ENCODE results near the gene ACSM2B.
"Not testable (repeated sequence)": the region's sequence is repeated elsewhere in the genome, so short reads cannot be mapped to it uniquely, and the experiment has no call there.

The ACSM2B gene

DNA sequence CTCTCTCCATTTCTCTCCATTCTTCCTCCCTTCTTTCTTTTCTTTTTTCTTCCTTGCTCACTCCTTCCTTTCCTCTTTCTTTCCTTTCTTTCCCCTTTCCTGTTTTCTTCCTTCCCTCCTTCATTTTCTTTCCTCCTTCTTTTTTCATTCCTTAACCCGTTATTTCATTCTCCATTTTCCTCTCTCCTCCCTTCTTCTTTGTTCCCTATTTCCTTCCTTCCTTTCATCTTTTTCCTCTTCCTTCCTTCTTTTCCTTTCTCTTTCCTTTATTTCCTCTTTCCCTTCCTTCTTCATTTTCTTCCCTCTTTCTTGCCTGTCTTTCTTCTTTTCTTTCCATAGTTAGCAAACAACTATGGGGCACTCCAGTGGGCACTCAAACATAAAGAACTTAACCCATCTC lies 16.6 kb upstream of the ACSM2B start:
- not testable (repeated sequence) for DNase-seq

DNA sequence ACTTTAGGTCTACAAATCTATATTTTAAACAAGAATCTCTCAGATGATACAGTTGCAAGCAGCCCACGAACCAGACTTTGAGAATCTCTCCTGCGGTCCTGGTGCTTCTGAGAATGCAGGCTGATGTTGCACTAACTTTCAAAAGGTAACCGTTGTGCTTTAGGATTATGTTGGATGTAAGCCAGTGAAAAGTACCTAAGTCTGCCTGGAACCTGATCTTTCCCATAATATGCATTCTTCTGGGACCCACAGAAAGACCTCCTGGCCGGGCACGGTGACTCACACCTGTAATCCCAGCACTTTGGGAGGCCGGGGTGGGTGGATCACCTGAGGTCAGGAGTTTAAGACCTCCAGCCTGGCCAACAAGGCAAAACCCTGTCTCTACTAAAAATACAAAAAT lies 13.3 kb upstream of the ACSM2B start:
- not testable (repeated sequence) for DNase-seq

DNA sequence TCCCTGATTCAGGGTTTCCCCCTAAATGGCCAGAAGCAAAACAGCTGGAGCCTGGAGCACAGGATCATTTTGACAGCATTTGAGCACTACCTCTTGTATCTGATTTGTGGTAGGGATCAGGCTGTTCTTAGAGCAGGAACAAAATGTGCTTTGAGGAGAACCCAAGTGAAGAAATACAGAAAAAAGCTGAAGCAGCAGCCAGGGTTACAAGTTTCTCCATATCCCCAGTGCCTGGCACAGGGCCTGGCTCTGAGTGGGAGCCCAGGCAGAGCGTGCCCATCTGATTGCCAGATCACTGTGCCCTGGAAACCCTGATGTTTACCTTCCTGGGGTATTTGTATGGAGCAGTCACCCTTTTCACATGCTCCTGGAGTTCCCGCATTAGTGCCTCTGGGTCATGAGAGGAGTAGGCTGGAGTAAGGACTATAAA lies 11.5 kb upstream of the ACSM2B start:
- not testable (repeated sequence) for DNase-seq

DNA sequence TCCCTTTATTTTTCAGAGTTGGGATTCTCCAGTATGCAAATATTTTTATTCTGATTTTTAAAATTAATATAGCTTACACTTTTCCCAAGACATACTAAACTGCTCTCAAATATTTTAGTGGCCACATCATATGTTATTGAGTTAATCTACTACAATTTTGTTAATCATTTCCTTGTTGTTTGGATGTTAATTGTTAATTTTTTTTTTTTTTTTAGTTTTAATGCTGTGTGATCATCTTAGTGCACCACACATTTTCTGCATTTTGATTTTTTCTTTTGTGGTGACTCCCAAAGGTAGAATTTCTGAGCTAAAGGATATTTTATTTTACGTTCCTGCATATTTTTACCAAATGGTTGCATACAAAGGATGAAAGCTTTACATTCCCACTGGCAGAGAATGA lies 10.5 kb upstream of the ACSM2B start:
- DNase-seq = not testable (repeated sequence)

DNA sequence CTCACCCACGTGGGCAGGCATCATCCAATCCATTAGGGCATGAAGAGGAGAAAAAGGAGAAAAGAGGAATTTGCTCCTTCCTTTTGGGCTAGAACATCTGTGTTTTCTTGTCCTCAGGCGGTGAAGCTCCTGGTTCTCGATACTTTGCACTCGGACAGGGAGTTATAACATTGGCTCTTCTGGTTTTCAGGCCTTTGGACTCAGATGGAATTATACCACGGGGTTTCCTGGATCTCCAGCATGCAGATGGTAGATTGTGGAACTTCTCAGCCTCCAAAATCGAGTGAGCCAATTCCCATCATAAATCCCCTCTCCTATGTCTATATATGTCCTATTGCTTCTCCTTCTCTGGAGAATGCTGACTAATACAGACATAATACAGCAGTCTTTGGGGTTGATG lies 9.9 kb upstream of the ACSM2B start:
- not testable (repeated sequence) for DNase-seq

DNA sequence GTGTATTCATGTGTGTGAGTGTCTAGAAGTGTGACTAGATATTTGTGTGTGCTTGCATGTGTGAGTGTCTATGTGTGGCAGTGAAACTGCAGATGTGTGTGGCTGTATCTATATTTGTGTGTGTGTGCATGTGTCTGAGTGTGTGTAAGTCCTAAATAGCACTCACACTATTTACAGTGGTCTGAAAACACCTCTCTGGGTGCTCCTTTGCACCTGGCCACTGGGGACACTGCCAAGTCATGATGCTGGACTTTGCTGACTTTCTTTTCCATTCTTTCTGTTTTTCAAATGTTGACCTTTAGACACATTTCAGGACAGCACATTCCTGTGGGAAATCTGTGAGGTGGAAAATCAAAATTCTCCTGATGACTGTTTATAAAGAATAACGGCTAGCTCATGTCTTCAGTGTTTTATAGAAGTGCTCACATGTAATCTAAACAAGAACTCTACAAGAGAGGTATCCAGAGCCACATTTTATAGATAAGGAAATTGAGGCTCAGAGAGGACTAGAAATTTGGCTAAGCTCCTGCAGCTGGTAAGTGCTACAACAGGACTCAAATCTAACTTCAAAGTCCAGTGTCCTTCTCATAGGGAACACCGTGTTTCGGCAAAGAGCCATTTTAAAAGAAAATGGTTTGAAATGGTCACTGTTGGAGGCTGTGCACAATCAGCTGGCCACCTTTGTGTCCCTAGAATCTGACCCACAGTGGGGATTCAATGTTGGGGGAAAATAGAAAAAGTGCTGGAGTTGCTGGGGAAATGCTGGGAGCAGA lies 4.5 kb upstream of the ACSM2B start:
- not testable (repeated sequence) for DNase-seq

DNA sequence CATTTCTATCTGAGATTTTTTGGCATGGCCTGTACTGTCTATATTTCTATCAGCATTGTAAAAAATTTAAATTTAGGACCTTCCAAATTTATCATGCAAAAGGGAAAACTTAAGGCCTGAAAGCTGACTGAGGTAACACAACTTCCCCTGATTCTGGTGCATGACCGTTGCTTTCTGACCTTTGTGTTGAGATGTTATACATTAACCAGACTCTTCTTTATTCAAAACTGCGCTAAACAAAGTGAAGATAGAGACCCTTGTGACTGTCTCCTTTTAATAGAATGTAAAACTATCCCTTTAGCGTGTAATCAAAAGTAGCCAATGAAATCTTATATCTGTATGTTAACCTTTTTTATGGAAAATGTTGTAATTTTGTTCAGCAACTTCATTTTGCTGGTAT lies 1.9 kb upstream of the ACSM2B start:
- DNase-seq = not testable (repeated sequence)

DNA sequence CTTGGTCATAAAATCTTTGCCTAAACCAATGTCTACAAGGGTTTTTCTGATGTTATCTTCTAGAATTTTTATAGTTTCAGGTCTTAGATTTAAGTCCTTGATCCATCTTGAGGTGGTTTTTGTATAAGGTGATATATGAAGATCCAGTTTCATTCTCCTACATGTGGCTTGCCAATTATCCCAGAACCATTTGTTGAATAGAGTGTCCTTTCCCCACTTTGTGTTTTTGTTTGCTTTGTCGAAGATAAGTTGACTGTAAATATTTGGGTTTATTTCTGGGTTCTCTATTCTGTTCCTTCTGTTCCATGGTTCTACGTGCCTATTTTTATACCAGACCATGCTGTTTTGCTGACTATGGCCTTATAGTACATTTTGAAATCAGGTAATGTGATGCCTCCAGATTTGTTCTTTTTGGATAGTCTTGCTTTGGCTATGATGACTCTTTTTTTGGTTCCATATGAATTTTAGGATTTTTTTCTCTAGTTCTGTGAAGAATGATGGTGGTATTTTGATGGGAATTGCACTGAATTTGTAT lies 7.0 kb downstream of the ACSM2B start:
- DNase-seq = not testable (repeated sequence)

DNA sequence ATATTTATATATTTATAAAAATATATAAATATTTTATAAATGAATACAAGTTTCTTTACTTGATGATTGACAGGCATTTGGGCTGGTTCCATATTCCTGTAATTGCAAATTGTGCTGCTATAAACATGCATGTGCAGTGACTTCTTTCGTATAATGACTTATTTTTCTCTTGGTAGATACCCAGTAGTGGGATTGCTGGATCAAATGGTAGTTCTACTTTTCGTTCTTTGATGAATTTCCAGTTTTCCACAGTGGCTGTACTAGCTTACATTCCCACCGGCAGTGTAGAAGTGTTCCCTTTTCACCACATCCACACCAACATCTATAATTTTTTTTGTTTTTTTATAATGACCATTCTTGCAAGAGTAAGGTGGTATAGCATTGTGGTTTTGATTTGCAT lies 7.8 kb downstream of the ACSM2B start:
- no peak for DNase-seq

DNA sequence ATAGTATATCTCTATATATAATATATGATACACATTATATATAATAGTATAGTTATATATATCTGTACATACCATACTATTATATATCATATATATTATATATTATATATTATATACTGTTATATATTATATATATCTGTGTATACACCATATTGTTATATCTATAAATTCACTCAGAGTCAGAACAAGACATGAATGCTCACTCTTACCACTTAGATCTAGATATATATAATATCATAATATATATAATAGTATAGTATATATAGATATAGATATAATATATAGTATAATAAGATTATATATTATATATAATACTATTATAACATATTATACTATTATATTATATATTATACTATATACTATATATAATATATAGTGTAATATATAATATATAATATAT lies 9.3 kb downstream of the ACSM2B start:
- no peak for DNase-seq

DNA sequence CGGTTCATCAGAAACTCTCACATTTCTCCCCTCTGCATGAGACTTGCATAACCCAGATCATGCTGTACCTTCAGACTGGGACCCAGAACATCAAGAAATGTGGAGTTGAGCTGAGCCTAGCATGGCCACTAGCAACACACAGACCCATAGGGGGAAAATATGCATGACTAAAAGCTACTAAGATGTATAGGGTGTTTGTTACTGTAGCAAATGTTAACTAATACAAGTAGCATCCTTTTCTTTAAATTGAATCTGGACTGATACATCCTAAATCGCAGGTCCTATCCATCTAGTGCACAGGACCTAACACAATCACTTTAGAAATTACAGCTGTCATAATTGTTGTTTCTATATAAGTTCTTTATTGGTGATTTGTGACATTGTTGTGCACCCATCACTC lies 10.8 kb downstream of the ACSM2B start:
- DNase-seq = not testable (repeated sequence)

DNA sequence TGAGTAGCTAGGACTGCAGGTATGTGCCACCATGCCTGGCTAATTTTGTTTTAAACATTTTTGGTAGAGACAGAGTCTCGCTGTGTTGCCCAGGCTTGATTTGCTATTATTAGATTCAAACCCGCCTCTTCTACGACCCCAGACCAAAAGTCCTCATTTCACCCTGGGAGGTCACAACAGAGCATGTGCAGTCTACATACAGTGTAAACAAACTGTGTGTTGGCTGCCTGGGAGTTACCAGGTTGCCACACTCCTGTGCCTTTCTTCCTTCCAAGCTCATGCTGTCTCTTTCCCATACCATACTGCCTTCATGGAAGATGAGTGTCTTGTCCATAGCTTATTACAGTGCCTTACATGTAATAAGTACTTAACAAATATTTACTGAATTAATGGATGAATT lies 11.9 kb downstream of the ACSM2B start:
- not testable (repeated sequence) for DNase-seq

DNA sequence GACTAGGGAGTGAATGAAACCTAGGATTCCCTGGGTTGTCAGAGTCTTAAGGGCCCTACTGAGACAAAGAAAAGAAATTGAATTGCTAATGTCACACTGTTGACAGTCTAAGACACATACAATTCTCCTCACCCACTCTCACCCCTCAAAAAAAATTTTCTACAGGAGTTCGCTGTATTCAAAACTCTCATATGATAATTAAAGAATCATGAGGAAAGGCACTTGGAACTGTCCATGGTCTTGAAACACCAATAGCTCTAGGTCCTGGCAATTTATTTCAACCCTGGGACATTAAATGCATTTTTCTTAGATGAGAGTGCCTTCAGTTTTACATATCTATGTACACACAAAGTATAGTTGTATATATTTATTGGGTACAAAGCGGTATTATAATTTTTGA lies 20.5 kb downstream of the ACSM2B start:
- DNase-seq = not testable (repeated sequence)

DNA sequence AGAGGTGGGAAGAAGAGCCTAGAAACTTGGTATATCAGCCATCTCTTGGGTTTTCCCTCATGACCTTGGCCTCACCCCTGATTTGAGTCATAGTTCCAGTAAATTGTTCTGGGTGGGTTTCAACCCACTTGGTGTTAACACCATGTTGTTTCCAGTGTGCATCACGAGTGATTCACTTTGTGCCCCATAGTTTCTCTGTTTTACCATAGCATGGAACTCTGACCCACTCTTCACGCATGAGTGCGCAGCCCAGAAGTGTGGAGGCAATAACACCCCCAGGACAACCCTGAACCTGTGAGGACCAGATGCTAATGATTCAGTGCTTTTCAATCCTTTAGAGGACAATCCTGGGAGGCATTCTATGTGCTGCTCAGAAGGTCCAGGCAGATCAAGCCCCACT lies 21.5 kb downstream of the ACSM2B start:
- DNase-seq = not testable (repeated sequence)

DNA sequence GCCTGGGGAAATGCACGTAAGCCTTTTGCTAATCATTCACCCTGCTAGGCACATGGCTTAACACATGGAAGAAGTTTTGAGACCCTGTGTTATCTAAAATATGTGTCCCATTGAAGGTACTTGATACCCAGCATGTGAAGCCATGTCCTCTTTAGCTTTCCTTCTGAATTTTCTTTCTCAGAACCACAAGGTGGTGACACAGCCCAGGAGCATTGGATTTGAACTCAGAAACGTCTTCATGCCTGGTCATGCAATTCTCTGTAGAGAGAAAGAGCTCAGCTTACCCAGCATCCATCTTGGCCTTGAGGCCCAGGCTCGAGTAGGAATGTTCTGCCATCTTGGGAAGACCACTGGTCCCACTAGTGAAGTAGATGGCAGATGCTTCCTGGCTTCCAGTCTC lies 22.7 kb downstream of the ACSM2B start:
- not testable (repeated sequence) for DNase-seq

DNA sequence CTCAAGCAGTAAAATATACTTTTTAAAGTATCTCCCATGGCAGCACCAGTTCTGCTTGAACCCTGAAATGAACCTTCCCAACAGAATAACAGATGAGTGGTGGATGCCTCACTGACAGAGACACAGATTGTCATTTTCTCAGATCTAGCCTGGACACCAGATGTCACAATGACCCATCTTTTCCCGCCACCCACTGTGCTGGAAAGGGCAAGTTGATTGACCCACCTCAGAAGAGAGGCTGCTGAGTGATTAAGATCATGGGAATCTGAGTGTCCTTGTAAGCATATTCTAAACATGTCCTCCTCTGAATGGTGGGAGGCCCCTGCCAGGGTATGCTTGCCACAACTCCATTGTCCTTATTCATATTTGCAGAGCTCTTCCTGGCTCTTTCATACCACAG lies 29.2 kb downstream of the ACSM2B start:
- DNase-seq = not testable (repeated sequence)

DNA sequence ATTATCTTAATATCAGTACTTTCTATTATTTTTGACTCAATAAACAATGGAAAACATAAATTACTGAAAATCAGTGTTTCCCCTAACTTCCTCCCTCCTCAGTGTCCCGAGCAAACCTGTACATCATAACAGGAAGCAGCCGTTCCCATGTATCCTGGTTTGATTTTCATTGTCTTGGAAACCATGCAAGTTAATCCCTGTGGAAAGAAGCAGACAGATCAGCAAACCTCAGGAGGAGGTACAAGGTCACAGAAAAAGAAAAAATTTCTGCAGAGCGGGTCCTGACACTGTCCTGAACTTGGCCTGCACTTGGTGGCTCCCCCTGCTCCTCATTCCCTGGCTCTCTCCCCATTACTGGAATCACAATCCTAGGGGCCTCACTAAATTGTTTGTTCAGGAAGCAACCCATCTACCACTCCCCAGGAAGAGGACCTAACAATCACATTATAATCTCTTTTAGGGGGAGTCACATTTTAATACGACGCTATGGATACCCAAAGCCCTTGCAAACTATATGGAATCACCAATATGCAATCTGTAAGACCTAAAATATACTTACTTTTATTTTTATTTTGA lies 29.8 kb downstream of the ACSM2B start:
- DNase-seq = not testable (repeated sequence)

DNA sequence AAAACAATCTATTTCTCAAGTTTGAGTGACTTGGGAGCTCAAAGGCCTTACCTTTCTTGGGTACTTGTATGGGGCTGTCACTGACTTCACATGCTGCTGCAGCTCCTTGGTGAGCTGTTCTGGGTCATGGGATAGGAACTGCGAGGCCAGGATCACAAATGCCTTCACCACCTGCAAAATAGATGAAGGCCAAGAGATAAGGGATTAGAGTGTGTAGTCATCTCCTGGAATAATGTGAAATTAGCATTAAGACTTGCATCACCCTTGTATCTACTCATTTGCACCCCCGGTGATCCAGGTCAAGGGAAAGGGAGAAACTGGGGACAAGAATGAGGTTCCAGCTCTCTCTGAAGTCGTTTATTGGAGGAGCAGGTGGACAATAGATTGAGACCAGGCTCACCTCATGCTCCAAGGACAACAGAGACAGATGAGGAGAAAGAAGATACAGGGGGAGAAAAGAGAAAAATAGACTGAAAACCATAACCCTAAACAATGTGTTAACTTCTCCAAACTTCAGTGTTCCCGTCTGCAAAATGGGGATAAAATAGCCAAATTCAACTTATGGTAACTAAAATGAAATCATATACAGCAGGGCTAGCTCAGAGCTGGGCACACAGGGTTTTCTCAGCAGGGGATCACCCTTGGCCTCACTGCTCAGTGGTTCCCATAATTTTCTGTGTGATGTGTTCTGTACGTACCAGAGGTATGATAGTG lies 35.4 kb downstream of the ACSM2B start:
- not testable (repeated sequence) for DNase-seq

DNA sequence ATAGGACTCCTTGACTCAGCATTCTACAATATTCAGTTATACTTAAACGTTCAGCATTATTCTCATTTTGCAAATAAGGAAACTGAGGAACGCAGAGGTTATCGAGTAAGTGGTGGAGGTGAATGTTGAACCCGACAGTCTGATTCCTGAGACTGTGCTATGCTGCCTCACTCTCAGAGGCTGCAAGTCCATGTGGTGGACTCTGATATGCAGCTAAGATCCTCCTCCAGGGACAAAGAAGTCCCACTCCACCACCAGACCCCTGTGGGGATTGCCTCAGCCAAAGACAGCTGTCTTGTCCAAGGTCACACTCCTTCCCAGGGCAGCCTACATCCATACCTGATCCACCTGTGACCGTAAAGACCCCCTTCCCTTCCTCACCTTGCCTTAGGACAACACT lies 37.5 kb downstream of the ACSM2B start:
- no peak for DNase-seq

DNA sequence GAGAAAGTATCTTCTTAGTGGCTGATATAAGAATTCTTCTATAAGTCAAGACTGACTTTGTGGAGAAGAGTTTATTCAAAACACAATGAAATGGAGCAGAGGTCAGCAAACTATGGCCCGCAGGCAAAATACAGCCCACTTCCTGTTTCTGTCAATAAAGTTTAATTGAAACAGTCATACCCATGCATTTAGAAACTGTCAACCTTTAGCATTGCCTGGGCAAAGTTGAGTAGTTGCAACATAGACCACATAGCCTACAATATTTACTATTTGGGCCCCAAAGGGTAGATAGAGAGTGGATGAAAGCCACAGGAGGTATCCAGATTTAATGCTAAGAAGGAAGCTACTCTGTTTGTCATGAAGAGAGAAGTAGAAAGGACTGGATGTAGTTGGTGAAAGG lies 38.0 kb downstream of the ACSM2B start:
- DNase-seq = no peak

DNA sequence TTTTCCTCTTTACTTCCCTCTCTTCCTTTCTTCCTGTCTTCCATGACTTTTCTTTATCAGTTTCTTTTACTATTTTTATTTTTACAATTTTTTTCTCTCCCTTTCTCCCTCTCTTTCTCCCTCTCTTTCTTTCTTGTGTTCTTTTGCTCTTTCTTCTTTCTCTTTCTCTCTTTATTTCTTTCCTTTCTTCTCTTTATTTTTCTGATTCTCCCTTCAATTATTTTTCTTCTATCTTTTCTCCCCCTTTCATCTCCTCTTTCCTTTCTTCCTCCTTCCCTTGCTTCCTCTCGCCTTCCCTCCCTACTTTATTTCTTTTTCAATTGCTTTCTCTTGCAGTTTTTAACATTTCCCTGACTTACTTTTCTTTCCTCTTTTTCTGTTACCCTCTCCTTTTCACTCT lies 39.5 kb downstream of the ACSM2B start:
- DNase-seq = not testable (repeated sequence)

DNA sequence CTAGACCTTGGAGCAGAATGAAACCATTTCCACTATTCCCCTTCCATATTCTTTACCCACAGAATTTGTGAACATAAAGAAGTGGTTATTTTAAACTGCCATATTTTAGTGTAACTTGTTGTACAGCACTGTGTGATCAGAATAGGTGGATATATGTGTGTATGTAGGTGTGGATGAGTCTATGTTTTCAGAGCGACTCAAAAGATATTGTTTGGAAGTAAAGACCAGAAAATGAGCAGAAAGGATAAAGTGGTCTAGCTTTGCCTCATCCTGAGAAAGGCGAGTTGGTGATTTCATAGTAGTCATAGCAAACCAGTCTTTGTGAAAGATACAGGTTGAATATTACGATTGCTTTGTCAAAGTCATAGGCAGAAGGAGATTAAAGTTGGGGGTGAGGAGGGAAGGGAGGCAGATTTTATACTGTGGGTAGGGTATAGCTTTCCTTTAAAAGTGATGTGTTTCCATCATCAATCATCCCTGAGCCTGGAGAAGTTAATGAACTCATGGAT lies 43.8 kb downstream of the ACSM2B start:
- not testable (repeated sequence) for DNase-seq

DNA sequence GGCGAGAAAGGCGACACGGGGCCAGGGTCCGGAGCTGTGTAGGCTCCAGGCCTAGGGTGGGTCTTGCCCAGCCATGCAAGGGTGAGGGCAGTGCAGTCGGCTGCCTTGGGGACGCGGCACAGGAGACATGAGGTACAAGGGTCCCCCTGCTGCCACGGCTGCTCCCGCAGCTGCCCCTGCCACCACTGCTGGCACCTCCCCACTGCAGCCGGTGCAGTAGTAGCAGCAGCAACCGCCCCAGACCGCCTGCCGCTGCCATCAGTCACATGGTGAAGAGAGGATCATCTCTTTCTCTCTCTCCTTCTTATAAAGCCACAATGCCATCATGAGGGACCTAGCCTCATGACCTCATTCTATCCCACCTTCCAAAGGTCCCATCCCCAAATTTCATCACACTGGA lies 44.4 kb downstream of the ACSM2B start:
- DNase-seq = not testable (repeated sequence)

Data from activated CD8-positive, alpha-beta memory T cell treated with anti-CD3 and anti-CD28 coated beads, Interleukin-2, amount 50 U/mL, for 48 hours (primary cell).